Measurements from ENCODE around the gene PAPLN. TPM values are rescaled to one million over a fixed set of nuclear protein-coding genes. Genes with fewer than 3 reads are reported as not detected.

PAPLN gene
- polyA plus RNA-seq, 3 donors, result 0.58 to 2.8 (median 0.73) TPM

DNA sequence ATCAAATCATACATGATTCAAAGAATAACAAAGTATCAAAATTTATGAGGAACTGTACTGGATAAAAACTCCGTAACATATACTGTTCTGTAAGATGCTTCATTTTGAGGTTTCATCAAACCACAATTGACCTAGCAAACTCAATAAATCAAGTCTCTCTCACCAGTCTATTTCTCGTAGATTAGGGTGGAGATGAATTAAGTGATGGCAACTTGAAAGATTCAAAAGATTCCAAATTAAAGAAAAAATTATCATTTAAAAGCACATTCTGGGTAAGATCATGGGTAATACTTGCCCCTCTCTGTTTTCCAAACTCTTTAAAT, 74.4 kb downstream of the PAPLN start:
- H2AFZ ChIP-seq (ENCODE audit: insufficient read depth, low read depth, low read length, poor library complexity, severe bottlenecking), result no peak overlapping the region
- DNase-seq, result no peak
- WGBS (ENCODE audit: insufficient coverage), result no CpG with 5 or more reads among the region's 2 CpGs

DNA sequence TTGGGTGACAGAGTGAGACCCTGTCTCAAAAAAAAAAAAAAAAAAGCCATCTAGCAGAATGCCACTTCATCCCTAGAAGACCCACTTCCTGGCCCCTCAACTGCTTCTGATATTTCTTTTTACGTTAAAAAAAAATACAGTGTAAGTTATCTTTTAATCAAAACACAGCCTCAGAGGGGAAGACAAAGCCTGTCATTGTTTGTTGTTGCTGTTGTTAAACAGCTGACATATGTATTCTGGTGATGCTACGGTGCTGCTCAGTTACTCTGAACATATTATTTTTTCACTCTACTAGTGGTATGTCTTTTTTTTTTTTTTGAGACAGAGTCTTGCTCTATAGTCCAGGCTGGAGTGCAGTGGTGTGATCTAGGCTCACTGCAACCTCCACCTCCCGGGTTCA, 75.4 kb downstream of the PAPLN start:
- Mint-ChIP-seq H3K9me3 (peaks cover 0 to 3% (median 0%) of the 10 kb centered on the region in 7 donors), H3K36me3 (peaks cover 25 to 29% of the 10 kb centered on the region in 2 donors), H3K4me3 (no peak overlapping the region), H3K27me3 (ENCODE audit: low read depth in 3 of 3) (peaks cover 0 to 3% (median 0%) of the 10 kb centered on the region in 3 donors), H3K4me1 (peaks cover 20% of the 10 kb centered on the region), H3K27ac (no peak overlapping the region)
- WGBS (ENCODE audit: insufficient coverage), result no CpG with 5 or more reads among the region's 3 CpGs
- no peaks in the 10 kb centered on the region for H3K27me3 ChIP-seq (ENCODE audit: control insufficient read depth in 2 of 2, insufficient read depth in 2 of 2, low read length in 2 of 2)
- H3K9ac ChIP-seq (ENCODE audit: insufficient read depth, low read length, poor library complexity, severe bottlenecking), result no peak overlapping the region
- no peak for DNase-seq
- intact Hi-C loops (cut with micrococcal nuclease), result no loop called here
- peaks cover 98% of the 10 kb centered on the region for H4K20me1 ChIP-seq (ENCODE audit: insufficient read depth, low read length)
- peaks cover 25% of the 10 kb centered on the region for H3K79me2 ChIP-seq (ENCODE audit: insufficient read depth, low read length)
- H2AFZ ChIP-seq (ENCODE audit: insufficient read depth, low read depth, low read length, poor library complexity, severe bottlenecking), result no peak overlapping the region
- no peak overlapping the region for H3K4me3 ChIP-seq (replicated peaks in 1 of 3; ENCODE audit: low read depth in 2 of 3, low read length in 3 of 3)
- H3K9me3 ChIP-seq (replicated peaks in 1 of 2; ENCODE audit: control insufficient read depth in 1 of 2, insufficient read depth in 1 of 2, low read length in 2 of 2), result no peaks in the 10 kb centered on the region
- H3K4me1 ChIP-seq (ENCODE audit: control insufficient read depth in 1 of 2, insufficient read depth in 2 of 2, low read length in 2 of 2), result peaks cover 17 to 26% of the 10 kb centered on the region in 2 donors
- peak overlapping the region in 1 of 2 donors; percentile 68 for H3K27ac ChIP-seq (ENCODE audit: low read depth in 1 of 2, low read length in 2 of 2)
- TF ChIP-seq, protein P1, sequence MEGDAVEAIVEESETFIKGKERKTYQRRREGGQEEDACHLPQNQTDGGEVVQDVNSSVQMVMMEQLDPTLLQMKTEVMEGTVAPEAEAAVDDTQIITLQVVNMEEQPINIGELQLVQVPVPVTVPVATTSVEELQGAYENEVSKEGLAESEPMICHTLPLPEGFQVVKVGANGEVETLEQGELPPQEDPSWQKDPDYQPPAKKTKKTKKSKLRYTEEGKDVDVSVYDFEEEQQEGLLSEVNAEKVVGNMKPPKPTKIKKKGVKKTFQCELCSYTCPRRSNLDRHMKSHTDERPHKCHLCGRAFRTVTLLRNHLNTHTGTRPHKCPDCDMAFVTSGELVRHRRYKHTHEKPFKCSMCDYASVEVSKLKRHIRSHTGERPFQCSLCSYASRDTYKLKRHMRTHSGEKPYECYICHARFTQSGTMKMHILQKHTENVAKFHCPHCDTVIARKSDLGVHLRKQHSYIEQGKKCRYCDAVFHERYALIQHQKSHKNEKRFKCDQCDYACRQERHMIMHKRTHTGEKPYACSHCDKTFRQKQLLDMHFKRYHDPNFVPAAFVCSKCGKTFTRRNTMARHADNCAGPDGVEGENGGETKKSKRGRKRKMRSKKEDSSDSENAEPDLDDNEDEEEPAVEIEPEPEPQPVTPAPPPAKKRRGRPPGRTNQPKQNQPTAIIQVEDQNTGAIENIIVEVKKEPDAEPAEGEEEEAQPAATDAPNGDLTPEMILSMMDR (IDR thresholded peaks at IDR 0.05), result no peak
- H3K36me3 ChIP-seq (replicated peaks in 1 of 2; ENCODE audit: control insufficient read depth in 1 of 2, insufficient read depth in 2 of 2, low read length in 2 of 2), result peaks cover 7 to 40% of the 10 kb centered on the region in 2 donors
- no peak overlapping the region for H3K4me2 ChIP-seq (replicated peaks; ENCODE audit: extremely low read depth, low read length, poor library complexity, severe bottlenecking)

More for the DNA sequence above, 74.4 kb downstream of the PAPLN start:
- Mint-ChIP-seq H3K27ac (peak overlapping the region in 6 of 7 donors; percentile 76 to 90 (median 85)), H3K9me3 (peaks cover 0 to 3% (median 0%) of the 10 kb centered on the region in 7 donors), H3K36me3 (peaks cover 28 to 32% of the 10 kb centered on the region in 2 donors), H3K4me3 (peak overlapping the region in 1 of 2 donors; percentile 30), H3K27me3 (ENCODE audit: low read depth in 3 of 3) (peaks cover 0 to 3% (median 0%) of the 10 kb centered on the region in 3 donors), H3K4me1 (peaks cover 23% of the 10 kb centered on the region)
- peaks cover 98% of the 10 kb centered on the region for H4K20me1 ChIP-seq (ENCODE audit: insufficient read depth, low read length)
- H3K27ac ChIP-seq (ENCODE audit: low read depth in 1 of 2, low read length in 2 of 2), result peak overlapping the region in 1 of 2 donors; percentile 68
- peaks cover 17 to 26% of the 10 kb centered on the region in 2 donors for H3K4me1 ChIP-seq (ENCODE audit: control insufficient read depth in 1 of 2, insufficient read depth in 2 of 2, low read length in 2 of 2)
- TF ChIP-seq, protein P1 (IDR thresholded peaks at IDR 0.05), result no peak
- H3K4me2 ChIP-seq (replicated peaks; ENCODE audit: extremely low read depth, low read length, poor library complexity, severe bottlenecking), result peak overlapping the region; percentile 51
- no peaks in the 10 kb centered on the region for H3K27me3 ChIP-seq (ENCODE audit: control insufficient read depth in 2 of 2, insufficient read depth in 2 of 2, low read length in 2 of 2)
- peak overlapping the region in 1 of 3 experiments; percentile 38 for H3K4me3 ChIP-seq (replicated peaks in 1 of 3; ENCODE audit: low read depth in 2 of 3, low read length in 3 of 3)
- H3K79me2 ChIP-seq (ENCODE audit: insufficient read depth, low read length), result peaks cover 25% of the 10 kb centered on the region
- no peak overlapping the region for H3K9ac ChIP-seq (ENCODE audit: insufficient read depth, low read length, poor library complexity, severe bottlenecking)
- H3K36me3 ChIP-seq (replicated peaks in 1 of 2; ENCODE audit: control insufficient read depth in 1 of 2, insufficient read depth in 2 of 2, low read length in 2 of 2), result peaks cover 7 to 33% of the 10 kb centered on the region in 2 donors
- H3K9me3 ChIP-seq (replicated peaks in 1 of 2; ENCODE audit: control insufficient read depth in 1 of 2, insufficient read depth in 1 of 2, low read length in 2 of 2), result no peaks in the 10 kb centered on the region
- intact Hi-C loops (cut with micrococcal nuclease), result no loop called here
